ENCODE data around the gene PPP1R12B. TPM values are rescaled to one million over a fixed set of nuclear protein-coding genes. Genes with fewer than 3 reads are reported as not detected.
"Not testable (repeated sequence)": the region's sequence is repeated elsewhere in the genome, so short reads cannot be mapped to it uniquely, and the experiment has no call there.

Gene PPP1R12B
- total RNA-seq, 1 donor from 2014 or later = 18.5 TPM

- no peak for TF ChIP-seq CTCF (conservative IDR thresholded peaks at IDR 0.05)
- Mint-ChIP-seq H3K4me1 (no peaks in the 10 kb centered on the region), H3K9me3 (no peaks in the 10 kb centered on the region), H3K27me3 (ENCODE audit: low read depth) (no peaks in the 10 kb centered on the region), H3K27ac (ENCODE audit: unreplicated experiment) (no peak overlapping the region), H3K36me3 (ENCODE audit: low read depth) (peaks cover 7% of the 10 kb centered on the region), H3K4me3 (no peak overlapping the region)
- no peak for DNase-seq (ENCODE audit: low read depth, low spot score)
Measured at GRCh38 chr1:202438393-202439174, 90.1 kb downstream of the PPP1R12B start.

GRCh38 chr1:202439308-202439707, 90.8 kb downstream of the PPP1R12B start:
- H3K27me3 Mint-ChIP-seq (ENCODE audit: low read depth) = no peaks in the 10 kb centered on the region
- no peaks in the 10 kb centered on the region for H3K9me3 Mint-ChIP-seq
- no peaks in the 10 kb centered on the region for H3K4me1 Mint-ChIP-seq
- H3K4me3 Mint-ChIP-seq = no peak overlapping the region
- no peak for TF ChIP-seq CTCF (conservative IDR thresholded peaks at IDR 0.05)
- peaks cover 9% of the 10 kb centered on the region for H3K36me3 Mint-ChIP-seq (ENCODE audit: low read depth)
- H3K27ac Mint-ChIP-seq (ENCODE audit: unreplicated experiment) = no peak overlapping the region
- DNase-seq (ENCODE audit: low read depth, low spot score) = no peak

DNA sequence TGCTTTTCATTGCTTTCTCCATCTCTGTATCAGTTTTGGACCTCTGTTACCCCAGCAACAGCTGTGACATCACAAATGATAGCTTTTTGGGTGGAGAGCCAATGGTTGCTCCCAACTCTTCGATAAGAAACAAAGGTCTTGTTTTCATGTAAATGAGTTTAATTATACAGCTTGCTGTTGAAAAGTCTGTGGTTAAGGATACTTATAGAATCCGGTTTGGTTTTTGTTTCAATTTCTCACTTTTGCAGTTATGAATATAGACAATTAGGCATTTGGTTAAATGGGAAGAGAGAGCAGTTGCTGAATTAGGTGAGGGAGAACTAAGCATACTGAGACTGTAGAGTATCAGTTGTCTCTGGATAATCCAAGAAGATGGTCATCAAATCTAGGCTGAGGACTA, 99.6 kb downstream of the PPP1R12B start:
- not testable (repeated sequence) for H3K27ac Mint-ChIP-seq (ENCODE audit: unreplicated experiment); DNase-seq (ENCODE audit: low read depth, low spot score); H3K27me3 Mint-ChIP-seq (ENCODE audit: low read depth); H3K9me3 Mint-ChIP-seq; H3K4me3 Mint-ChIP-seq; H3K4me1 Mint-ChIP-seq
- H3K36me3 Mint-ChIP-seq (ENCODE audit: low read depth) = peaks cover 21% of the 10 kb centered on the region

GRCh38 chr1:202451641-202452040, 103.1 kb downstream of the PPP1R12B start:
- H3K27ac Mint-ChIP-seq (ENCODE audit: unreplicated experiment); H3K27me3 Mint-ChIP-seq (ENCODE audit: low read depth); H3K4me3 Mint-ChIP-seq; H3K9me3 Mint-ChIP-seq; DNase-seq (ENCODE audit: low read depth, low spot score); H3K4me1 Mint-ChIP-seq: not testable (repeated sequence)
- peaks cover 21% of the 10 kb centered on the region for H3K36me3 Mint-ChIP-seq (ENCODE audit: low read depth)

GRCh38 chr1:202452508-202452907, 104.0 kb downstream of the PPP1R12B start:
- DNase-seq (ENCODE audit: low read depth, low spot score) = no peak

GRCh38 chr1:202456372-202457169, 108.1 kb downstream of the PPP1R12B start:
- not testable (repeated sequence) for H3K9me3 Mint-ChIP-seq; H3K36me3 Mint-ChIP-seq (ENCODE audit: low read depth); H3K4me3 Mint-ChIP-seq; H3K27me3 Mint-ChIP-seq (ENCODE audit: low read depth); DNase-seq (ENCODE audit: low read depth, low spot score); H3K27ac Mint-ChIP-seq (ENCODE audit: unreplicated experiment)
- H3K4me1 Mint-ChIP-seq = peaks cover 18% of the 10 kb centered on the region

More at GRCh38 chr1:202452508-202452907, 104.0 kb downstream of the PPP1R12B start:
- H3K4me1 Mint-ChIP-seq = peaks cover 2% of the 10 kb centered on the region
- H3K9me3 Mint-ChIP-seq = no peaks in the 10 kb centered on the region
- H3K36me3 Mint-ChIP-seq (ENCODE audit: low read depth) = peaks cover 21% of the 10 kb centered on the region
- H3K4me3 Mint-ChIP-seq = no peak overlapping the region
- TF ChIP-seq CTCF (conservative IDR thresholded peaks at IDR 0.05) = no peak
- no peak overlapping the region for H3K27ac Mint-ChIP-seq (ENCODE audit: unreplicated experiment)
- H3K27me3 Mint-ChIP-seq (ENCODE audit: low read depth) = no peaks in the 10 kb centered on the region

DNA sequence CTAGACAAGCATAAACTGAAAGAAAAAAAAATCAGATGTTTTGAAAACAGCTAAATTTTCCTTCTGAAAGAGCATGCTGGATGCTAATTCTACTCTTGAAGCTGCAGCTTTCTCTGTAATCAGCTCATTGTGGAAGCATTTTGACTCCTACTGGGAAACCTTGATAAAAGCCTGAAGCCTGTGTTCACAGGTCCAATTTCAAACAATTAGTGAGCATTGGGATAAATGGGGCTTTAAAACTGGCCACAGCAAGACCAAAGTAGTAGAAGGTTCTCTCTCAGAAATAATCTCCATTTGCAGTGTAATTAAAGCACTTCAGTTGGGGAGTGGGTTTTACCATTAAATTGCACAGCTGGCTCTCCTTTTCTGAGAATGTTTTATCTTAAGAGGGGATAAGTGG, 110.2 kb downstream of the PPP1R12B start:
- peaks cover 18% of the 10 kb centered on the region for H3K4me1 Mint-ChIP-seq
- not testable (repeated sequence) for H3K27me3 Mint-ChIP-seq (ENCODE audit: low read depth); H3K36me3 Mint-ChIP-seq (ENCODE audit: low read depth); H3K27ac Mint-ChIP-seq (ENCODE audit: unreplicated experiment); H3K9me3 Mint-ChIP-seq; DNase-seq (ENCODE audit: low read depth, low spot score); H3K4me3 Mint-ChIP-seq

GRCh38 chr1:202459470-202460142, 111.1 kb downstream of the PPP1R12B start:
- H3K36me3 Mint-ChIP-seq (ENCODE audit: low read depth); H3K27me3 Mint-ChIP-seq (ENCODE audit: low read depth); DNase-seq (ENCODE audit: low read depth, low spot score); H3K4me3 Mint-ChIP-seq; H3K27ac Mint-ChIP-seq (ENCODE audit: unreplicated experiment); H3K9me3 Mint-ChIP-seq: not testable (repeated sequence)
- peaks cover 18% of the 10 kb centered on the region for H3K4me1 Mint-ChIP-seq

GRCh38 chr1:202460143-202460495, 111.6 kb downstream of the PPP1R12B start:
- H3K4me3 Mint-ChIP-seq; H3K9me3 Mint-ChIP-seq; DNase-seq (ENCODE audit: low read depth, low spot score); H3K36me3 Mint-ChIP-seq (ENCODE audit: low read depth); H3K27me3 Mint-ChIP-seq (ENCODE audit: low read depth); H3K27ac Mint-ChIP-seq (ENCODE audit: unreplicated experiment): not testable (repeated sequence)
- peaks cover 18% of the 10 kb centered on the region for H3K4me1 Mint-ChIP-seq
